ENCODE results near the gene COL25A1.
"Not testable (repeated sequence)": the region's sequence is repeated elsewhere in the genome, so short reads cannot be mapped to it uniquely, and the experiment has no call there.

Gene COL25A1

GRCh38 chr4:109114501-109114900, 188.0 kb downstream of the COL25A1 start:
- DNase-seq (ENCODE audit: low spot score), result no peak
- TF ChIP-seq CTCF (IDR thresholded peaks at IDR 0.05; ENCODE audit: extremely low read depth, insufficient read depth, missing control alignments), result no peak
- in situ Hi-C loops (cut with MboI; ENCODE audit: low pct_unique_long_range_greater_than_20kb, low sequenced_read_pairs, unreplicated experiment), result no loop called here

GRCh38 chr4:109113521-109113920, 188.9 kb downstream of the COL25A1 start:
- in situ Hi-C loops (cut with MboI; ENCODE audit: low pct_unique_long_range_greater_than_20kb, low sequenced_read_pairs, unreplicated experiment), result no loop called here
- no peak for TF ChIP-seq CTCF (IDR thresholded peaks at IDR 0.05; ENCODE audit: extremely low read depth, insufficient read depth, missing control alignments)
- no peak for DNase-seq (ENCODE audit: low spot score)

- TF ChIP-seq CTCF (IDR thresholded peaks at IDR 0.05; ENCODE audit: extremely low read depth, insufficient read depth, missing control alignments), result no peak
- in situ Hi-C loops (cut with MboI; ENCODE audit: low pct_unique_long_range_greater_than_20kb, low sequenced_read_pairs, unreplicated experiment), result no loop called here
- DNase-seq (ENCODE audit: low spot score), result no peak
Measured at GRCh38 chr4:109111031-109111430, 191.4 kb downstream of the COL25A1 start.

- DNase-seq (ENCODE audit: low spot score); in situ Hi-C loops (cut with MboI; ENCODE audit: low pct_unique_long_range_greater_than_20kb, low sequenced_read_pairs, unreplicated experiment): not testable (repeated sequence)
Measured at GRCh38 chr4:109108215-109108614, 194.2 kb downstream of the COL25A1 start.

GRCh38 chr4:109094056-109094455, 208.4 kb downstream of the COL25A1 start:
- in situ Hi-C loops (cut with MboI; ENCODE audit: low pct_unique_long_range_greater_than_20kb, low sequenced_read_pairs, unreplicated experiment), result no loop called here
- no peak for DNase-seq (ENCODE audit: low spot score)
- no peak for TF ChIP-seq CTCF (IDR thresholded peaks at IDR 0.05; ENCODE audit: extremely low read depth, insufficient read depth, missing control alignments)

- TF ChIP-seq CTCF (IDR thresholded peaks at IDR 0.05; ENCODE audit: extremely low read depth, insufficient read depth, missing control alignments), result no peak
- in situ Hi-C loops (cut with MboI; ENCODE audit: low pct_unique_long_range_greater_than_20kb, low sequenced_read_pairs, unreplicated experiment), result no loop called here
- no peak for DNase-seq (ENCODE audit: low spot score)
Measured at GRCh38 chr4:109091727-109092409, 210.6 kb downstream of the COL25A1 start.

- no peak for DNase-seq (ENCODE audit: low spot score)
- in situ Hi-C loops (cut with MboI; ENCODE audit: low pct_unique_long_range_greater_than_20kb, low sequenced_read_pairs, unreplicated experiment), result no loop called here
- no peak for TF ChIP-seq CTCF (IDR thresholded peaks at IDR 0.05; ENCODE audit: extremely low read depth, insufficient read depth, missing control alignments)
Measured at GRCh38 chr4:109083911-109084310, 218.5 kb downstream of the COL25A1 start.

All from GM13977 (cell line).